PC-3 (cell line): ENCODE measurements around the gene RTP1.

Source experiments
- CTCF ChIP-seq: fragments of 300-600 bp; sonication (generic); conservative IDR thresholded peaks from 2 replicates; pipeline ENCODE4 v1.5.1; 2017; ENCODE audit warnings: antibody characterized with exemption, low read depth, mild to moderate bottlenecking, low read length
- EZH2 ChIP-seq: fragments of 300-600 bp; sonication (generic); IDR thresholded peaks from one replicate; pipeline ENCODE4 v1.6.1; 2017; ENCODE audit warnings: antibody characterized with exemption, mild to moderate bottlenecking, low read length; ENCODE audit not compliant: unreplicated experiment

GRCh38 chr3:187183903-187184302 is 13.4 kb upstream of the RTP1 start:
- TF ChIP-seq CTCF: no peak
- no peak for TF ChIP-seq EZH2
